ENCODE data around the gene TFAP2A. TPM values are rescaled to one million over a fixed set of nuclear protein-coding genes. Genes with fewer than 3 reads are reported as not detected.
A peak's percentile ranks its signal among the peaks of the same experiment; 100 is the strongest.

TFAP2A gene
- total and polyA plus RNA-seq, 12 donors = 0.18 to 0.84 (median 0.49) TPM; not detected in 2

- DNase-seq = no peak
- peak overlapping the region in 2 of 4 donors; percentile 9 to 58 for H3K4me3 ChIP-seq
- peaks cover 45% of the 10 kb centered on the region for H3K27me3 ChIP-seq
- intact Hi-C loops (cut with DNase I) = loop anchor here in 1 of 2 donors (10.0 kb wide), 1 partner anchor 1442 kb away; no protein-coding TSS in a partner anchor
- no peaks in the 10 kb centered on the region for H3K36me3 ChIP-seq (replicated peaks in 1 of 2)
- no peaks in the 10 kb centered on the region for H3K9me3 ChIP-seq (replicated peaks in 1 of 3)
- H3K4me1 ChIP-seq (replicated peaks in 1 of 2) = peaks cover 9 to 14% of the 10 kb centered on the region in 2 donors
- 14 to 31% (median 16%) methylated on average over 5 to 6 of the region's 6 CpGs for WGBS, 4 donors
- TF ChIP-seq POLR2A (IDR thresholded peaks at IDR 0.05) (no peak), CTCF (IDR thresholded peaks at IDR 0.05) (no peak)
- H3K27ac ChIP-seq = no peak overlapping the region
Observed at GRCh38 chr6:10426781-10427279, 12.0 kb upstream of the TFAP2A start.

GRCh38 chr6:10425975-10426780, 11.3 kb upstream of the TFAP2A start:
- Histone ChIP-seq H3K27ac (no peak overlapping the region), H3K9me3 (replicated peaks in 1 of 3) (no peaks in the 10 kb centered on the region), H3K36me3 (replicated peaks in 1 of 2) (no peaks in the 10 kb centered on the region), H3K4me3 (peak overlapping the region in 2 of 4 donors; percentile 9 to 58), H3K4me1 (replicated peaks in 1 of 2) (peaks cover 9 to 14% of the 10 kb centered on the region in 2 donors), H3K27me3 (peaks cover 51% of the 10 kb centered on the region)
- TF ChIP-seq CTCF (IDR thresholded peaks at IDR 0.05) (no peak), POLR2A (IDR thresholded peaks at IDR 0.05) (no peak)
- DNase-seq = peak in 2 of 7 donors; percentile 37 to 41
- intact Hi-C loops (cut with DNase I) = loop anchor here in 1 of 2 donors (10.0 kb wide), 1 partner anchor 1441 kb away; no protein-coding TSS in a partner anchor
- 1 to 2% (median 2%) methylated on average over 10 to 54 of the region's 54 CpGs for WGBS, 4 donors

- TF ChIP-seq CTCF (IDR thresholded peaks at IDR 0.05) (no peak), POLR2A (IDR thresholded peaks at IDR 0.05) (no peak)
- Histone ChIP-seq H3K36me3 (replicated peaks in 1 of 2) (no peaks in the 10 kb centered on the region), H3K27me3 (peaks cover 59% of the 10 kb centered on the region), H3K9me3 (replicated peaks in 1 of 3) (no peaks in the 10 kb centered on the region), H3K4me3 (peak overlapping the region in 2 of 4 donors; percentile 9 to 58), H3K4me1 (replicated peaks in 1 of 2) (peaks cover 9 to 14% of the 10 kb centered on the region in 2 donors), H3K27ac (no peak overlapping the region)
- intact Hi-C loops (cut with DNase I) = loop anchor here in 1 of 2 donors (10.0 kb wide), 1 partner anchor 1441 kb away; no protein-coding TSS in a partner anchor
- WGBS, 4 donors = 6 to 10% (median 8%) methylated on average over 29 to 35 of the region's 35 CpGs
- DNase-seq = no peak
Observed at GRCh38 chr6:10425176-10425974, 10.5 kb upstream of the TFAP2A start.

- 0 to 16% (median 4%) methylated on average over 4 to 5 of the region's 5 CpGs for WGBS, 4 donors
- peaks cover 73% of the 10 kb centered on the region for H3K27me3 ChIP-seq
- TF ChIP-seq POLR2A (IDR thresholded peaks at IDR 0.05) (no peak), CTCF (IDR thresholded peaks at IDR 0.05) (no peak)
Observed at GRCh38 chr6:10424040-10424439, 9.2 kb upstream of the TFAP2A start.

More at GRCh38 chr6:10424040-10424439, 9.2 kb upstream of the TFAP2A start:
- H3K36me3 ChIP-seq (replicated peaks in 1 of 2) = no peaks in the 10 kb centered on the region
- H3K27ac ChIP-seq = no peak overlapping the region
- intact Hi-C loops (cut with DNase I) = loop anchor here in 1 of 2 donors (10.0 kb wide), 1 partner anchor 1439 kb away; no protein-coding TSS in a partner anchor
- no peak overlapping the region for H3K4me3 ChIP-seq
- DNase-seq = no peak
- H3K9me3 ChIP-seq (replicated peaks in 1 of 3) = no peaks in the 10 kb centered on the region
- H3K4me1 ChIP-seq (replicated peaks in 1 of 2) = peaks cover 9 to 14% of the 10 kb centered on the region in 2 donors

Measured in adrenal gland (tissue), 12 donors.